LNCaP clone FGC (cell line): ENCODE results near the gene CHRD.

Experiments used
- DNase-seq: peaks from one replicate; pipeline ENCODE4 v3.0.0-alpha.2; 2011; ENCODE audit warnings: low read depth
- H3K4me3 ChIP-seq: 2 replicates; pipeline ENCODE4 v1.5.1; 2011; ENCODE audit warnings: mild to moderate bottlenecking, low read depth, low read length, control low read depth
- CTCF ChIP-seq: IDR thresholded peaks from 2 replicates; pipeline ENCODE4 v1.5.1; 2012; ENCODE audit warnings: mild to moderate bottlenecking; ENCODE audit not compliant: control insufficient read depth, insufficient read depth; ENCODE audit errors: extremely low read depth

The CHRD gene

GRCh38 chr3:184409946-184410500, 30.2 kb downstream of the CHRD start:
- no peak overlapping the region for H3K4me3 ChIP-seq
- TF ChIP-seq CTCF: no peak
- no peak for DNase-seq

- H3K4me3 ChIP-seq: no peak overlapping the region
- no peak for DNase-seq
- no peak for TF ChIP-seq CTCF
Measured at GRCh38 chr3:184414418-184415202, 34.8 kb downstream of the CHRD start.

- TF ChIP-seq CTCF: no peak
- H3K4me3 ChIP-seq: no peak overlapping the region
- no peak for DNase-seq
Measured at GRCh38 chr3:184415203-184415490, 35.3 kb downstream of the CHRD start.

- TF ChIP-seq CTCF: peak; percentile 96
- peak; percentile 6 for DNase-seq
- H3K4me3 ChIP-seq: no peak overlapping the region
Measured at GRCh38 chr3:184417619-184418327, 37.9 kb downstream of the CHRD start.

- no peak overlapping the region for H3K4me3 ChIP-seq
- no peak for TF ChIP-seq CTCF
Measured at GRCh38 chr3:184419171-184419570, 39.3 kb downstream of the CHRD start.

GRCh38 chr3:184423561-184423960, 43.7 kb downstream of the CHRD start:
- no peak for DNase-seq
- H3K4me3 ChIP-seq: no peak overlapping the region
- TF ChIP-seq CTCF: no peak

More at GRCh38 chr3:184419171-184419570, 39.3 kb downstream of the CHRD start:
- no peak for DNase-seq
